K562 (cell line): ENCODE results near the gene TMC1. TPM values are rescaled to one million over a fixed set of nuclear protein-coding genes. Genes with fewer than 3 reads are reported as not detected.

Experiments
- ARNT ChIP-seq, 2 experiments: fragments of 450-650 bp; IDR thresholded peaks; 2 replicates each; pipeline ENCODE4 v1.6.1; 2016; ENCODE audit warnings: mild to moderate bottlenecking in 1 of 2
- BCOR ChIP-seq: fragments of 450-650 bp; IDR thresholded peaks from 2 replicates; pipeline ENCODE4 v1.6.1; 2016
- BRD4 ChIP-seq: fragments of 200-600 bp; sonication (generic); IDR thresholded peaks from 2 replicates; pipeline ENCODE4 v1.6.1; 2017; ENCODE audit warnings: inconsistent platforms
- E2F3 ChIP-seq: fragments of 250-450 bp; sonication (Bioruptor Pico); IDR thresholded peaks from 2 replicates; pipeline ENCODE4 v1.4.0; 2020; ENCODE audit warnings: mild to moderate bottlenecking
- E2F4 ChIP-seq: sonication (generic); formaldehyde crosslinking; IDR thresholded peaks from 2 replicates; pipeline ENCODE4 v1.8.0; 2022; ENCODE audit warnings: mild to moderate bottlenecking, low read depth, missing genetic modification reagents
- FOXK2 ChIP-seq, 2 experiments: fragments of 450-650 bp; IDR thresholded peaks in 1 of 2; conservative IDR thresholded peaks in 1 of 2; 2 replicates each; pipeline ENCODE4 v1.6.1; 2016; ENCODE audit warnings: low read depth in 2 of 2, mild to moderate bottlenecking in 1 of 2
- HDAC2 ChIP-seq: fragments of 450-650 bp; IDR thresholded peaks from 2 replicates; pipeline ENCODE4 v1.6.1; 2016; ENCODE audit warnings: mild to moderate bottlenecking
- HES1 ChIP-seq: fragments of 450-650 bp; IDR thresholded peaks from 2 replicates; pipeline ENCODE4 v1.6.1; 2016; ENCODE audit warnings: low read depth, mild to moderate bottlenecking, moderate library complexity
- HMBOX1 ChIP-seq: sonication (generic); IDR thresholded peaks from 2 replicates; pipeline ENCODE4 v1.6.1; 2016
- MAFF ChIP-seq: IDR thresholded peaks from 2 replicates; pipeline ENCODE4 v1.6.1; 2012; ENCODE audit warnings: low read length, improper control_type of control experiment
- MED1 ChIP-seq: sonication (generic); formaldehyde crosslinking; IDR thresholded peaks from 2 replicates; pipeline ENCODE4 v1.8.1; 2023; ENCODE audit warnings: missing genetic modification reagents, borderline replicate concordance
- MTF1 ChIP-seq: fragments of 250-450 bp; sonication (Bioruptor Pico); IDR thresholded peaks from 2 replicates; pipeline ENCODE4 v1.9.0; 2021; ENCODE audit warnings: moderate library complexity, mild to moderate bottlenecking, inconsistent platforms, borderline replicate concordance
- MYBL2 ChIP-seq, 2 experiments: fragments of 450-650 bp in 1 of 2; sonication (generic) in 1 of 2; formaldehyde crosslinking in 1 of 2; IDR thresholded peaks; 2 replicates each; pipeline versions ENCODE4 v1.6.1 to v1.8.1; 2017 to 2022; ENCODE audit warnings: borderline replicate concordance in 1 of 2, inconsistent platforms in 1 of 2, low read depth in 1 of 2, mild to moderate bottlenecking in 1 of 2, missing genetic modification reagents in 1 of 2, moderate library complexity in 1 of 2
- MYNN ChIP-seq, 2 experiments: sonication (generic); formaldehyde crosslinking in 1 of 2; IDR thresholded peaks; 2 replicates each; pipeline versions ENCODE4 v1.5.0 to v1.6.1; 2016 to 2020; ENCODE audit warnings: antibody characterized with exemption in 1 of 2, missing genetic modification reagents in 1 of 2
- NBN ChIP-seq: fragments of 450-650 bp; IDR thresholded peaks from 2 replicates; pipeline ENCODE4 v1.6.1; 2016; ENCODE audit warnings: low read depth, mild to moderate bottlenecking
- NFRKB ChIP-seq: fragments of 450-650 bp; IDR thresholded peaks from 2 replicates; pipeline ENCODE4 v1.6.1; 2016; ENCODE audit warnings: low read depth
- PHF21A ChIP-seq: fragments of 450-650 bp; IDR thresholded peaks from 2 replicates; pipeline ENCODE4 v1.6.1; 2017; ENCODE audit warnings: low read depth, borderline replicate concordance
- RCOR1 ChIP-seq, 2 experiments: IDR thresholded peaks; 2 replicates each; pipeline ENCODE4 v1.6.1; 2012; ENCODE audit warnings: low read depth in 2 of 2, low read length in 2 of 2, borderline replicate concordance in 1 of 2, improper control_type of control experiment in 1 of 2
- SMARCA4 ChIP-seq: fragments of 450-650 bp; IDR thresholded peaks from 2 replicates; pipeline ENCODE4 v1.6.1; 2016
- TCF15 ChIP-seq: fragments of 250-450 bp; sonication (Bioruptor Pico); IDR thresholded peaks from 2 replicates; pipeline ENCODE4 v1.8.0; 2022; ENCODE audit warnings: moderate library complexity, mild to moderate bottlenecking, inconsistent platforms
- ZBTB8A ChIP-seq: fragments of 450-650 bp; IDR thresholded peaks from 2 replicates; pipeline ENCODE4 v1.6.1; 2018; ENCODE audit warnings: mild to moderate bottlenecking, moderate library complexity; ENCODE audit not compliant: partially characterized antibody
- ZNF12 ChIP-seq: sonication (generic); formaldehyde crosslinking; IDR thresholded peaks from 2 replicates; pipeline ENCODE4 v1.4.0; 2020; ENCODE audit warnings: mild to moderate bottlenecking, missing genetic modification reagents
- ZSCAN32 ChIP-seq: fragments of 450-650 bp; formaldehyde crosslinking; IDR thresholded peaks from 2 replicates; pipeline ENCODE4 v1.4.0; 2020; ENCODE audit warnings: mild to moderate bottlenecking, moderate library complexity
- polyA plus RNA-seq, 8 experiments: library from polyadenylated mRNA; depleted of rRNA in 4 of 8; stranded (reverse) in 5 of 8; unstranded in 3 of 8; fragments of >200 nt; fragmentation: Nextera tagmentation in 2 of 8; fragmentation: Illumina TruSeq in 1 of 8; extraction: Ambion mirVana in 2 of 8; extraction: Trizol in 1 of 8; gene quantifications; 2 replicates each; pipeline versions ENCODE4 v1.2.1 to v1.2.3, GENCODE V29; 2011 to 2014; ENCODE audit warnings: inconsistent platforms in 1 of 8, missing spikeins in 1 of 8
- total RNA-seq, 7 experiments: library from RNA; depleted of rRNA in 6 of 7; stranded (reverse); fragments of >200 nt in 6 of 7; fragmentation: Illumina TruSeq in 2 of 7; extraction: Trizol in 2 of 7; gene quantifications; 2 replicates each; pipeline versions ENCODE4 v1.2.1 to v1.2.3, GENCODE V29; 2011 to 2021; ENCODE audit warnings: low replicate concordance in 1 of 7

TMC1 gene
- total and polyA plus RNA-seq, 9 of the 15 experiments (the other 6 are each of a cell fraction or from before 2014, with no cell fraction given): 0.10 to 0.15 TPM; not detected in 7

GRCh38 chr9:72540348-72540873 lies 19.0 kb downstream of the TMC1 start (continued):
- TF ChIP-seq BCOR (peak; percentile 94), ARNT (IDR thresholded peaks at IDR 0.05) (0 out of 4 replicates have a peak, but pooled peaks of 1 of the 2 experiments have one; percentile 20), HDAC2 (0 out of 2 replicates have a peak, but pooled peaks have one; percentile 53), HMBOX1 (peak; percentile 82), NFRKB (peak; percentile 66; the same call in 1 of the 2 replicates), MTF1 (CRISPR knock-in tag) (no peak), MED1 (no peak), ZSCAN32 (CRISPR knock-in tag) (no peak), E2F3 (CRISPR knock-in tag) (no peak), HES1 (peak; percentile 53; the same call in 1 of the 2 replicates), MAFF (peak; percentile 58), FOXK2 (conservative IDR thresholded peaks at IDR 0.05 in 1 of 2, IDR thresholded peaks at IDR 0.05 in 1 of 2; ENCODE audit: low read depth in 2 of 2) (peak; percentile 76 to 79), SMARCA4 (peak; percentile 73), ZBTB8A (no peak), E2F4 (CRISPR knock-in tag) (no peak), ZNF12 (CRISPR knock-in tag) (no peak), TCF15 (CRISPR knock-in tag) (no peak), BRD4 (no peak), NBN (0 out of 2 replicates have a peak, but pooled peaks have one; percentile 51), MYBL2 (IDR thresholded peaks at IDR 0.05; ENCODE audit: low read depth) (no peak), MYBL2 (CRISPR knock-in tag; IDR thresholded peaks at IDR 0.05; ENCODE audit: borderline replicate concordance) (no peak), RCOR1 (IDR thresholded peaks at IDR 0.05; ENCODE audit: borderline replicate concordance in 1 of 2, low read depth in 2 of 2, low read length in 2 of 2) (peak in 1 of 2 experiments; percentile 33; a peak in 1 of 4 replicates), MYNN (IDR thresholded peaks at IDR 0.05) (no peak), MYNN (CRISPR knock-in tag; IDR thresholded peaks at IDR 0.05) (no peak), PHF21A (peak; percentile 47; the same call in 1 of the 2 replicates)
